HG02852 (cell line): ENCODE measurements around the gene PDE1C.
"Not testable (repeated sequence)": the region's sequence is repeated elsewhere in the genome, so short reads cannot be mapped to it uniquely, and the experiment has no call there.

Source experiments
- ATAC-seq: cut with Tn5 transposase; IDR thresholded peaks from one replicate; pipeline ENCODE4 v1.9.1; 2021; ENCODE audit warnings: mild to moderate bottlenecking, moderate library complexity; ENCODE audit not compliant: unreplicated experiment

The PDE1C gene

GRCh38 chr7:32070406-32071360, at the start of gene PDE1C:
Gene PDE1C (minus strand): TSS chr7:32070407.
- no peak for ATAC-seq

- ATAC-seq = no peak
These were observed 49.6 kb upstream of the PDE1C start for GRCh38 chr7:32119790-32120196.

- ATAC-seq = no peak
These were observed 47.6 kb upstream of the PDE1C start for GRCh38 chr7:32117837-32118236.

GRCh38 chr7:32116436-32116835, 46.2 kb upstream of the PDE1C start:
- ATAC-seq = no peak

- no peak for ATAC-seq
These were observed 45.6 kb upstream of the PDE1C start for GRCh38 chr7:32115831-32116230.

GRCh38 chr7:32108651-32109050, 38.4 kb upstream of the PDE1C start:
- no peak for ATAC-seq

- ATAC-seq = no peak
These were observed 34.6 kb upstream of the PDE1C start for GRCh38 chr7:32104766-32105165.

- no peak for ATAC-seq
These were observed 33.2 kb upstream of the PDE1C start for GRCh38 chr7:32103361-32103760.

GRCh38 chr7:32102432-32102873, 32.2 kb upstream of the PDE1C start:
- no peak for ATAC-seq

GRCh38 chr7:32100407-32100907, 30.2 kb upstream of the PDE1C start:
- ATAC-seq = no peak

GRCh38 chr7:32094516-32094915, 24.3 kb upstream of the PDE1C start:
- no peak for ATAC-seq

GRCh38 chr7:32093415-32094408, 23.5 kb upstream of the PDE1C start:
- no peak for ATAC-seq

GRCh38 chr7:32092346-32092745, 22.1 kb upstream of the PDE1C start:
- ATAC-seq = no peak

GRCh38 chr7:32091608-32092210, 21.5 kb upstream of the PDE1C start:
- no peak for ATAC-seq

GRCh38 chr7:32089678-32090077, 19.5 kb upstream of the PDE1C start:
- ATAC-seq = no peak

GRCh38 chr7:32089256-32089655, 19.0 kb upstream of the PDE1C start:
- ATAC-seq = no peak

GRCh38 chr7:32088451-32088881, 18.3 kb upstream of the PDE1C start:
- no peak for ATAC-seq

- ATAC-seq = no peak
These were observed 9.3 kb upstream of the PDE1C start for GRCh38 chr7:32079510-32079909.

- ATAC-seq = no peak
These were observed 8.6 kb upstream of the PDE1C start for GRCh38 chr7:32078824-32079223.

- no peak for ATAC-seq
These were observed 7.6 kb upstream of the PDE1C start for GRCh38 chr7:32077806-32078205.

- not testable (repeated sequence) for ATAC-seq
These were observed 6.6 kb upstream of the PDE1C start for GRCh38 chr7:32076802-32077201.
